ENCODE measurements around the gene KRTAP2-4.
"Not testable (repeated sequence)": the region's sequence is repeated elsewhere in the genome, so short reads cannot be mapped to it uniquely, and the experiment has no call there.

Gene KRTAP2-4, protein sequence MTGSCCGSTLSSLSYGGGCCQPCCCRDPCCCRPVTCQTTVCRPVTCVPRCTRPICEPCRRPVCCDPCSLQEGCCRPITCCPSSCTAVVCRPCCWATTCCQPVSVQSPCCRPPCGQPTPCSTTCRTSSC

DNA sequence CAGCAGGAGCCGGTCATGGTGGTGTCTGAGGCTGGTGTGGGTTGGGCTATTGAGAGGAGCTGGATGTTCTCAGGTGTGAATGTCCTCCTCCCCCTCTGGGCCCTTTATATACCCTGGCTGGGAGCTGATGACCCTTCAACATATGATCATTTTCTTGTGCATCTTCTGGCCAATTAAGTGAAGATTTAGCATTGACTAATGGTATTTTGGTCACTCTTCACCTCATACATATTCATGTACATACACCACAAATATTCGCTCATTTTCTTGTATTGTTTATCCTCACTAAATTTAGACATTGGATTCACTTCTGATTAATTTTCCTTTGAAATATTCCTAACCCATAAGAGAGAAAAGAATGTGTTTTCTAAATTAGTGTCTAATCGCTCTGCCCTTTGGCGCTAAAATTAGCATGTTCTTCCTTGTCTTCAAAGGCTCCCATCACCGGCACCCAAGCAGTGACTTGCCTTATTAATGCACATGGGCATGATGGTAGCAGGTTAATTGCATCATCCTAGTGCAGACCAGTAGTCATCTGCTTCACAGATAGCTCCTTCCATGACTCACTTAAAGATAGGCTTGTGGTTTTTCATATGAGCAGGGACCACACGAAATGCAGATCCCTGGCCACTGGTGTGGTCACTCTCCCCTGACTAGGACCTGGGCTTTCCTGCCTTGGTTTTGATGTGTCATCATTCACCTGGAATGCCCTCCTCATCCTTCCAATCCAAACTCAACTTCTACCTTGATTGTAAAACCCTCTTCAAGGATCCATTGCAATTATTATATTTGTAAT lies at the start of gene KRTAP2-4:
Gene KRTAP2-4, minus strand, starts transcription at position 51 of the 796 bp plus-strand sequence. Its CDS starts 34 bp downstream, at position 17.
- H3K27me3 ChIP-seq (ENCODE audit: insufficient read depth, insufficient read length): no peaks in the 10 kb centered on the region
- no peak for TF ChIP-seq SUZ12 (IDR thresholded peaks at IDR 0.05; ENCODE audit: extremely low read depth, insufficient read depth, insufficient read length)
- no peak for TF ChIP-seq YY1 (IDR thresholded peaks at IDR 0.05; ENCODE audit: insufficient read depth, insufficient read length)
- no peak for TF ChIP-seq ZNF274 (IDR thresholded peaks at IDR 0.05; ENCODE audit: low read depth, low read length)
- H3K4me1 ChIP-seq (ENCODE audit: insufficient read depth, insufficient read length): no peaks in the 10 kb centered on the region
- no peaks in the 10 kb centered on the region for H3K36me3 ChIP-seq (ENCODE audit: insufficient read depth, insufficient read length, low read length)
- DNase-seq (ENCODE audit: low read depth, low spot score): no peak
- no peak within 1 kb of the TSS for H3K9ac ChIP-seq (ENCODE audit: insufficient read length, low read depth)
- H3K4me3 ChIP-seq (ENCODE audit: insufficient read length, low read depth): no peak within 1 kb of the TSS
- no peaks in the 10 kb centered on the region for H3K9me3 ChIP-seq (ENCODE audit: insufficient read depth, low read length)

DNA sequence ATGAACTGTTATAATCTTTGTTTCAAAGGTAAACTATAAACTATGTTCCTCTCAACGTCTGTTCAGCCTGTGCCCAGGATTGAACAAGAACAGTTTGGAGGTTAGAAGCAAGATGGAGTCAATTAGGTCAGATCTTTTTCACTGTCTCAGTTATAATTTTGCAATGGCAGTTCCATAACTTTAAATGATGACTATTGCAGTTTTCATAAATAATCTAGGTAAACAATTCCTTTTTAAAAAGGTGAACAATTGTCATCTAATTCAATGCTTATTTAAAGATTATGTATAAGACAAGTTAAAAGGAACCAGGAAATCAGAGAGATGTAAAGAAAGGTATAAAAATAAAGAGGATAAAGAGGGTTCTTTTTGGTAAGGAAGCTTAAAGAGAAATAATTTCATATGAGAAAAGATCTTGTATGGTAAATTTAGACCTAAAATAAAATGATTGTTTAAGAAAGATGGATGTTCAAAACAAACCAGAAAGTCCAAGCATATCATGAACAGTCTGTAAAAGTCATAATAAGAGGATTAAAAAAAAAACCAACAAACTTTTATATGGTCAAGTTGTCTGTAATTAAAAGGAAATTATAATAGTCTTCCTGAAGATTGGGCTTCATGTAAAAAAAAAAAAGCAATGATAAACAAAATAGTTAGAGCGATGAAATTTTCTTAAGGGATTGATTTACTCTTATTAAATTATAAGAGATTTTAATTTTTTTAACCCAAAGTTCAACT lies 45.6 kb upstream of the KRTAP2-4 start:
- H3K27me3 ChIP-seq (ENCODE audit: insufficient read depth, insufficient read length): no peaks in the 10 kb centered on the region
- DNase-seq (ENCODE audit: low read depth, low spot score): no peak
- TF ChIP-seq SUZ12 (IDR thresholded peaks at IDR 0.05; ENCODE audit: extremely low read depth, insufficient read depth, insufficient read length): no peak
- no peak for TF ChIP-seq ZNF274 (IDR thresholded peaks at IDR 0.05; ENCODE audit: low read depth, low read length)
- TF ChIP-seq YY1 (IDR thresholded peaks at IDR 0.05; ENCODE audit: insufficient read depth, insufficient read length): no peak
- H3K9ac ChIP-seq (ENCODE audit: insufficient read length, low read depth): no peak overlapping the region
- H3K36me3 ChIP-seq (ENCODE audit: insufficient read depth, insufficient read length, low read length): no peaks in the 10 kb centered on the region
- peaks cover 2% of the 10 kb centered on the region for H3K4me1 ChIP-seq (ENCODE audit: insufficient read depth, insufficient read length)
- H3K9me3 ChIP-seq (ENCODE audit: insufficient read depth, low read length): peaks cover 44% of the 10 kb centered on the region
- H3K4me3 ChIP-seq (ENCODE audit: insufficient read length, low read depth): no peak overlapping the region

DNA sequence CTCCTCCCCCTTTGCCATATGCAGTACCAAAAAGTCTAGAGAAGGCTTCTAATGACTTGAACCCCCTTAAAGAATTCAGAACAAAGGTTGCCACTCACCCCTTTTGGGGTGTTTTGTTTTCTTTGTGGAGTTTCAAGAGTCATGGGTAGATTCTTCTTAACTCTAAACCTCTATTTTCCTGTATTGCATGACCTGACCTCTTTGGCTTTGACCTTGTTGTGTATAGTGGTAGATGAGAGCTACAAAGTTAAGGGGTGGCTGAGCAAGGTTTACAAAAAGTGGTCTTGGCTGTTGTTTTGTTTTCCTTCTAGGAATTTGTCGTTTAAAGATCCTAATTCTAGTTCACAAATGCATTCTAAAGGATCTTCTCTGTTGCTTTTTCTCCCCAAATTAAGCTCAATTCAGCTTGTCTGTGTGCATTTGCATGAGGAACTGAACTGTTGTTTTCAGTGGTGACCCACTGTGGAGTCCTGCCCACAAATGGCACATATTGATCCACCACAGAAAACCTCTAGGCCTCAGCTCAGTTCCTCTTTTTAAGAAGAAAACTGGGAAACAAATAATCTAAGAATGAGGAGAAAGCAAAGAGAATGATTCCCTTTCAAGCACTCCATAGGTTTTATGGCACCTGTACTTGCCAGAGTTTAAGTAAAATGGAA lies 43.2 kb upstream of the KRTAP2-4 start:
- peaks cover 36% of the 10 kb centered on the region for H3K9me3 ChIP-seq (ENCODE audit: insufficient read depth, low read length)
- not testable (repeated sequence) for H3K27me3 ChIP-seq (ENCODE audit: insufficient read depth, insufficient read length); H3K36me3 ChIP-seq (ENCODE audit: insufficient read depth, insufficient read length, low read length); H3K4me1 ChIP-seq (ENCODE audit: insufficient read depth, insufficient read length); H3K4me3 ChIP-seq (ENCODE audit: insufficient read length, low read depth); DNase-seq (ENCODE audit: low read depth, low spot score); H3K9ac ChIP-seq (ENCODE audit: insufficient read length, low read depth)

DNA sequence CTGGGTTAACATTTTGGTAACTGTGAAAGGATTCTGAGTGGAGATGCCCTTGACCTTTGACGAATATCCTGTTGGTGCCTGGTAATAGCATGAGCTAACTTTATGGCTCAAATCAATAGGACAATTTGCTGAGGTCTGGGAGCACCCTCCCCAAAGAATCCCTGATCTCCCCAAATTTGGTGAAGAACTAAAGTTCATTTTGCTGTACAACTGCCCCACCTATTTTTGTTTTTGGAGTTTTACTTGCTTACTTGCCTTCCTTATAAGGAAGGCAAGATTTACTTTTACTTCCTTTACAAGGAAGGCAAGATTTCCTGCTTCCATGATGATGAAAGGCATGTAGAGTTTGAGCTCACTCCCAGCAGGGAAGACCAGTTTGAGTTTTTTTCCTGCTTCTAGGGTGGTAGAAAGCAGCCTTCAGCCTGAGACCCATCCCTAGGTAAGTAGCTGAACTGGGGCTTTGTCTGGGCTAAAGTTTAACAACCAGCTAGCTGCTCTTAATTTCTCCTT lies 42.3 kb upstream of the KRTAP2-4 start:
- no peak overlapping the region for H3K4me3 ChIP-seq (ENCODE audit: insufficient read length, low read depth)
- H3K9me3 ChIP-seq (ENCODE audit: insufficient read depth, low read length): peaks cover 27% of the 10 kb centered on the region
- H3K36me3 ChIP-seq (ENCODE audit: insufficient read depth, insufficient read length, low read length): no peaks in the 10 kb centered on the region
- no peak overlapping the region for H3K9ac ChIP-seq (ENCODE audit: insufficient read length, low read depth)
- no peak for DNase-seq (ENCODE audit: low read depth, low spot score)
- no peaks in the 10 kb centered on the region for H3K27me3 ChIP-seq (ENCODE audit: insufficient read depth, insufficient read length)
- TF ChIP-seq ZNF274 (IDR thresholded peaks at IDR 0.05; ENCODE audit: low read depth, low read length) (no peak), SUZ12 (IDR thresholded peaks at IDR 0.05; ENCODE audit: extremely low read depth, insufficient read depth, insufficient read length) (no peak), YY1 (IDR thresholded peaks at IDR 0.05; ENCODE audit: insufficient read depth, insufficient read length) (no peak)
- no peaks in the 10 kb centered on the region for H3K4me1 ChIP-seq (ENCODE audit: insufficient read depth, insufficient read length)

DNA sequence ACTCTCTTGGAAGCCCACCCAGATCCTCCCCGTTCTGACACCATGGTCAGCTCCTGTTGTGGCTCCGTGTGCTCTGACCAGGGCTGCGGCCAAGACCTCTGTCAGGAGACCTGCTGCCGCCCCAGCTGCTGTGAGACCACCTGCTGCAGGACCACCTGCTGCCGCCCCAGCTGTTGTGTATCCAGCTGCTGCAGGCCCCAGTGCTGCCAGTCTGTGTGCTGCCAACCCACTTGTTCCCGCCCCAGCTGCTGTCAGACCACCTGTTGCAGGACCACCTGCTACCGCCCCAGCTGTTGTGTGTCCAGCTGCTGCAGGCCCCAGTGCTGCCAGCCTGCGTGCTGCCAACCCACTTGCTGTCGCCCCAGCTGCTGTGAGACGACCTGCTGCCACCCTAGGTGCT lies 39.7 kb upstream of the KRTAP2-4 start, which contains the start of gene KRTAP4-9:
Gene KRTAP4-9, plus strand, starts transcription at position 43 of the 400 bp plus-strand sequence. Its CDS starts 0 bp downstream, at position 43.
- H3K4me1 ChIP-seq (ENCODE audit: insufficient read depth, insufficient read length); DNase-seq (ENCODE audit: low read depth, low spot score); H3K9me3 ChIP-seq (ENCODE audit: insufficient read depth, low read length); H3K36me3 ChIP-seq (ENCODE audit: insufficient read depth, insufficient read length, low read length); H3K27me3 ChIP-seq (ENCODE audit: insufficient read depth, insufficient read length); H3K9ac ChIP-seq (ENCODE audit: insufficient read length, low read depth); H3K4me3 ChIP-seq (ENCODE audit: insufficient read length, low read depth): not testable (repeated sequence)

DNA sequence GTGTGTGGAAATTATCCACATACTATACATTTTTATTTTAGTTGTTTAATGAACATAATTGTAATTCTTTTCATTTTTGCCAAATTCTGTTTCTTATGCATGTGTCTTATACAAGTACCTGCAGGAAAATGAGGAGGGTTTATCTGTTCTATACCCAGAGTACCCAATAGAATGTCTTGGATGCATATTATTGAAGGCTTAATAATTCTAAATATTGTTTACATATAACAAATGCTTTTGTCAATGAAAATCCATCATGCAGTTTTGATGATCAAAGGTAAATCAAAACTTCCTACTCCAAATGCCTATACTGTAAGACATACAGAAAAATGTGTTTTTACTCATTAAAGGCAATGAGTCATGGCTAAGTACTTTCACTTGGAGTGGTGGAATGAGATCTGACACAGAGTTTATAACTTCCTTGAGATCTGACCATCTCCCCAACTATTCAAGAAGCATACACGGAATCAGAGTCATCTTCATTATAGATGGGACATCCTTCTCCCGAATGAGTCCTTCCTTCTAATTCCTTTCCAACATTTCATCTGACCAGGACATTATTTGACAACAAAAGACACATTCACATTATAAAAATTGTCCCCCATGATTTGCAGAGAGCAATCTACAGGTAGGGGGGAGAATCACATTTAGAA lies 38.8 kb upstream of the KRTAP2-4 start:
- H3K9me3 ChIP-seq (ENCODE audit: insufficient read depth, low read length); H3K4me1 ChIP-seq (ENCODE audit: insufficient read depth, insufficient read length); H3K4me3 ChIP-seq (ENCODE audit: insufficient read length, low read depth); DNase-seq (ENCODE audit: low read depth, low spot score); H3K27me3 ChIP-seq (ENCODE audit: insufficient read depth, insufficient read length); H3K36me3 ChIP-seq (ENCODE audit: insufficient read depth, insufficient read length, low read length); H3K9ac ChIP-seq (ENCODE audit: insufficient read length, low read depth): not testable (repeated sequence)

DNA sequence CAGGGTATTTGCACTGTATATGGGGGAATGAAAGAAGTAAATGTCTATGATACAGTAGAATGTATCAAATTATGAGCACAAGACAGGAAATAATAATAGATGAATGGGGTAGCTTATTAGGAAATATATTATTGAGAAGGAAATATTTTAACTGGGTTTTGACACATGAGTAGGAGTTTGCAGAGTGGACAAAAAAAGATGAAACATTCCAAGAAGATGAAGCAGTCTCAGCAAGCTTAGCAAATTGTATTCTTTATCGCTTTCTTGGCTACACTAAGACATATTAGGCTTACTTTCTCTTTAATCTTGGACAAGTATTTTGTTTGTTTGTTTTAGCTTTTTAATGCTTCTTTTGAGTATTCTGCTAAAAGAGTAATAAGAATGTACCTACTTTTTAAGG lies 38.2 kb upstream of the KRTAP2-4 start:
- no peak overlapping the region for H3K4me3 ChIP-seq (ENCODE audit: insufficient read length, low read depth)
- H3K4me1 ChIP-seq (ENCODE audit: insufficient read depth, insufficient read length): peaks cover 3% of the 10 kb centered on the region
- no peak for DNase-seq (ENCODE audit: low read depth, low spot score)
- H3K9ac ChIP-seq (ENCODE audit: insufficient read length, low read depth): no peak overlapping the region
- no peak for TF ChIP-seq SUZ12 (IDR thresholded peaks at IDR 0.05; ENCODE audit: extremely low read depth, insufficient read depth, insufficient read length)
- no peaks in the 10 kb centered on the region for H3K27me3 ChIP-seq (ENCODE audit: insufficient read depth, insufficient read length)
- no peaks in the 10 kb centered on the region for H3K9me3 ChIP-seq (ENCODE audit: insufficient read depth, low read length)
- H3K36me3 ChIP-seq (ENCODE audit: insufficient read depth, insufficient read length, low read length): no peaks in the 10 kb centered on the region

Data from NT2/D1 (cell line).